Activated CD4-positive, CD25-positive, alpha-beta regulatory T cell treated with anti-CD3 and anti-CD28 coated beads, Interleukin-2, amount 50 U/mL, for 72 hours (primary cell): ENCODE data around the gene GRAP2.

Experiments
- DNase-seq: peaks from one replicate; pipeline ENCODE4 v3.0.0; 2021

GRAP2 gene

DNA sequence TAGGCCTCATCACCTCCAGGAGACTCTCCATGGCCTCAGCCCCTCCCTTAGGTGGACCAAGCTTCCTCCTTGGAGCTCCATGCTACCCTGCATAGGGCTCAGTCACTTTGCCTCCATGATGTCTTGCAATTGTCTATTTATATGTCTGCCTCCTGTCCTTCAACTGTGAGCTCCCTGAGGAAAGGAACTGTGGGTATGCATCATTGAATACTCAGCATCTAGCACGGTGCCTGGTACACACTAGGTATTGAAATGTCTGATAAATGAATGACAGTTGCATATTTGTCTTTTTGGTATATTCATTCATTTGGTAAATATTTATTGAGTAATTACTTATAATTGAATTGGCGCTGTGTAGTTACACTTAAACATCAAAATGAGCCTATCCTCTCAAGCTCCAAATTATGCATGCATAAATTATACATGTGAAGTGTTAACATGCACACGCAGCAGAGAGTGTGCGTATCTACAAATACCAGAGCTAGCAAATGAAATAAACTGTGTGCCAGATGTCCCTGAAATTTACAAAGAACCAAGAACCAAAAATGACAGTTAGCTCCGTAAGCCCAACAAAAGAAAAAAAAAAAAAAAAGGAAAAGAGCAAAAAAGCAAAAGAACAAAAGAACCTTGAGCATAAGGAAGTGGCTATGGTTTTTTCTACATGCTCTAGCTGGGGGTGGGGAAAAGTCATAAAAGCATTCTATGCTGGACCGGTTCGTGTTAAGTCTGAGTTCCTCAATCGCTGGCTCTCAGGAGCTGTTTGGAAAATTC, 25.2 kb downstream of the GRAP2 start:
- DNase-seq = no peak

- no peak for DNase-seq
Measured at GRCh38 chr22:39926753-39927152, 25.9 kb downstream of the GRAP2 start.

DNA sequence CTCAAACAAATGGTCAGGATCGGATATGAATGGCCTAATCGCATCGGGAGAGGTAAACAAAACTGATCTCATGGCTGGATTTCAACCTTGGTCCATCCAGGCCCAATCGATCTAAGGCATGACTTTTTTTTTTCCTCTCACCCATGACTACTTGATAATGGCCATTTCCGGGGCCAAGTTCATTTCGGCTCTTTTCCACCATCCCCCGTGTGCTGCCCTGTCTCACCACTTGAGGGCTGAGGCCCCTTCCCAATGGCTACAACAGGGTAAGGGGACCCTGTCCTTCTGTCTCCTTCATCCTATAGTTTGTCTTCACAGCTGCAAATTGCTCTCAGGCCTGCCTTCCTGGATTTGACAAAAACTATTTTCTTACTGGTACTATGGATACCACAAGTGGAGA, 26.7 kb downstream of the GRAP2 start:
- no peak for DNase-seq

DNA sequence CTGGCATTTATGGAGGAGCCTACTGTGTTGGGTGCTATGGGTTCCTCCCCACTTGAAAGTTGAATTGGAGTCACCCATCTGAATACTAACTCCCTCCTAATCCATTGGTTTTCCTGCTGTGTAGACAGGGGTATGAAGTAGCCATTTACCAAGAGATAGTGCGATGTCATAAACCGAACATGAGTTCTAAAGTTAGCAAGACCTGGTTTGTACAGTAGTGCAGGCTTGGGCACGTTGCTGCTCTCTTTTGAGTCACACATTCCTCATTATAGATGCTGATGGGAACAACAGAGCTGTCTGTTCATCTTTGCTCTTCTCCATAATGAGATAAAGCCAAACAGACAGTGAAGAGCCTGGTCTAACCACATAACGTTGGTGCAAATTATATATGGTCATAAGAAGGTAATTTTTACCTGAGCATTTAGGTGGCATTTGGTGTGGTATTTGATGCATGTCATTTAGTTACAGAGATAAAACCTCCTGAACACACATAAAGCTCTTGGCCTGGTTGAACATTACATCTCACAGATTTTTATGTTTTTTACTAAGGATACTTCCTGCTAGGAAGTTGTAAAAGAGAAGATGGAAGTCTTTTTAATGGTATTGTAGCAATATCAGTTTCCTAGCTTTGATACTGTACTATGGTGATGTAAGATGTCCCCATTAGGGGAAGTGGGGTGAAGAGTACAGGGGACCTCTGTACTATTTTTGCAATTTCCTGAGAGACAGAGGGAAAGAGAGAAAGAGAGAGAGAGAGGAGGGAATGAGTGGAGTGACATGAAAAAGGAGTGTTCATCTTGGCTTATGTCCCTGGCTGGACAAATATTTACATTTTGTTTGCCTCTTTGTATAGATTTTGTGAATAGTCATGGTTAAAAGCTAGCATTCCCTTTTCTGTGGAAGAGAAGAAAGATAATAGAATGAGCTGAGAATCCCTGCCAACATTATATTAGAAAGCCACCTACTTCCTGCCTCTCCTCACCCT, 27.9 kb downstream of the GRAP2 start:
- no peak for DNase-seq

DNA sequence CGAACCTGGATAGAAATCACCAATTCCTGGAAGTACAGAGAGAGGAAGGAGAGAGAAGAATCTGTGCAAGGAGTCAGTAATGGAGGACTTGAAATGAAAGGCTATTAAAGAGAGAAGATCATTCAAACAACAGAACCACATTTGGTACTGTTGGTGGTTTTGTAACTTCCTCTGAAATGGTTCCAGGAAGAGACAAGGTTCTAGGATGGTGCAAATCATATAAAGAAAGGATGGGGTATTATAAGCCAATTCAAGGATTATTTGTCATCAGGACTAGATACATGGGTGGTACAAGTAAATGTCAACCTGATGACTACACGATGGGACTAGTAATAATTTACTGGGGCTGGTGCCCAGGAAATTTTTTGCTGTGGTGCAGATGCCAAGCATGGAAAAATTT, 30.4 kb downstream of the GRAP2 start:
- DNase-seq = no peak

GRCh38 chr22:39932166-39932565, 31.3 kb downstream of the GRAP2 start:
- no peak for DNase-seq

DNA sequence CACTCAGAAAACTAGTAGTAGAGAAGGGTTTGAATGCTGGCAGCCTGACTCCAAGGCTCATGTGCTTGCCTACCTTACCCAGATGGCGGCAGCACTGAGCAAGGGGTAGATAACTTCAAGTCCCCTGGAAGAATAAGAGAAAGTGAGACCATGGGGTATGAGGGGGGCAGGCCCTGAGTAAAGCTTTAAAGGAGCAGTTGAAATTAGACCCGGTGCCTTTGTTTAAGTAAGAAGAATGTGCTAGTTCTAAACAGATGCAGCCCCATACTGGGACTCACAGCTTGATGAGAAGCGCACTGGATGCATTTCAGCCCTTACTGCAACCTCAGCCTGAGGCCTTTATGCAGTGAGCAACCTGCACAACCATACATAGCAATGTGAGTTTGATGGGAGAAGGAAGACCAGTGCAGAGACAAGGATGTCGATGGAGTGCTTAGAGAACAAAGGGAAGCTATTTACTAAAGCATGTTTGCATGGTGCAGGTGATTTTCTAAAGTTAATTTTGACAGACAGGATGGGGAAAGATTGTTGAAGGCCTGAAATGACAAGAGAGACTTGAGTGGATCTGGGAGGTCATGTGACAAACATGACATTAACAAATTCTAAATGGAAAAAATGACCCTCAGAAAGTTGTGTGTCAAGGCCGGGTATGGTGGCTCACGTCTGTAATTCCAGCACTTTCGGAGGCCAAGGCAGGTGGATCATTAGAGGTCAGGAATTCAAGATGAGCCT, 32.2 kb downstream of the GRAP2 start:
- DNase-seq = peak; percentile 53

- DNase-seq = peak; percentile 18
Measured at GRCh38 chr22:39933741-39934140, 32.9 kb downstream of the GRAP2 start.

DNA sequence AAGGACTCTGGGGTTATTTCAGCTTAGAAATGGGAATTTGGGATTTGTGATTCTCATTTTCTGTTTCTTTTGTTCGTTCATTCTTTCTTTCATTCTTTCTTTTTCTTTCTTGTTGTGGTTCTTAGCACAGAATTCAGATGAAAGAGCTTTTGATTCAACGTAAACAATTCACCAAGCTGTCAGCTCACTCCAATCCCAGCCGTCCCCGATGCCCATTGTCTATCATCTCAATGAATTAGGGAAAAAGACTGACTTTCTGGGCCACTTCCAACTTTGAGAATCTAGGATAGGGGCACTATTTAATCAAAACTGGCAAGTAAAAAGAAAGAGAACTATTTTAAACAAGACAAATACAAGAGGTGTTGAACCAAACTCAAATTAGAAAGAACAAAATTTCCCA, 34.2 kb downstream of the GRAP2 start:
- DNase-seq = no peak

- no peak for DNase-seq
Measured at GRCh38 chr22:39935612-39936011, 34.7 kb downstream of the GRAP2 start.

- peak; percentile 12 for DNase-seq
Measured at GRCh38 chr22:39936523-39937145, 35.8 kb downstream of the GRAP2 start.

DNA sequence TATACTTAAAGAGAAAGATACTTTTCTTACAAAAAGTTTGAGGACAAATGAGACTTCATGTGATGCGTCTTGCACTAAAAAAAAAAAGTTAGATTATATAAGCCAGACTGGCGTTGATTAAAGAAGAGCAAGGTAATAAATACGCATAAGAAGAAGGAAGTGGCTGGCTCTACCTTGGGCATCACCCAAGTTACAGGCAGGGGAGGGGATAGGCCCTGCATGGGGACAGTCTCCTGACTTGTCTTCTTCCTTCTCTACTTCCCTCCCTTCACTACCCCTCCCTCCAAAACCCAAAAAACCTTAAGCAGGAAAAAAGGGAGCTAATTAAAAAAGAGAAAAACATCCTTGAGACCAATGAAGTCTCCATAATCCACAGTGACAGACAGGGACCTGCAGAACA, 37.0 kb downstream of the GRAP2 start:
- no peak for DNase-seq

GRCh38 chr22:39938509-39939111, 37.7 kb downstream of the GRAP2 start:
- no peak for DNase-seq

DNA sequence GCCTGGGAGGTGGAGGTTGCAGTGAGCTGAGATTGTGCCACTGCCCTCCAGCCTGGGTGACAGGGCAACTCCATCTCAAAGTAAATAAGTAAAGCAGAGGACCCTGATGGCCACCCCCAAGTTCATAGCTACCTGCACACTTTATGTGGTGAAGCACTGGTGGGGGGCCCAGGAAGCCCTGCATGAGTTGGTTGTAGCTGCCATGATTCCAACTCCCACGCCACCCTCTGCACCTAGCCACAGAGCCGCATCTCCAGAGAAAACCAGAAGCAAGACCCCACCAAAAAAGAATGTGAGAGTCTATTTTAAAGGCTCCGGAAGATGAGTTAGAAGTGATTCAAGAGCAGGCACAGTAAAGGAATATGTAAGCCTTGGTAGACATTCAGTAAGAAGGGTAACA, 38.9 kb downstream of the GRAP2 start:
- no peak for DNase-seq

GRCh38 chr22:39940757-39941305, 39.9 kb downstream of the GRAP2 start:
- no peak for DNase-seq

- no peak for DNase-seq
Measured at GRCh38 chr22:39941601-39942000, 40.7 kb downstream of the GRAP2 start.

GRCh38 chr22:39942439-39943230, 41.8 kb downstream of the GRAP2 start:
- no peak for DNase-seq

DNA sequence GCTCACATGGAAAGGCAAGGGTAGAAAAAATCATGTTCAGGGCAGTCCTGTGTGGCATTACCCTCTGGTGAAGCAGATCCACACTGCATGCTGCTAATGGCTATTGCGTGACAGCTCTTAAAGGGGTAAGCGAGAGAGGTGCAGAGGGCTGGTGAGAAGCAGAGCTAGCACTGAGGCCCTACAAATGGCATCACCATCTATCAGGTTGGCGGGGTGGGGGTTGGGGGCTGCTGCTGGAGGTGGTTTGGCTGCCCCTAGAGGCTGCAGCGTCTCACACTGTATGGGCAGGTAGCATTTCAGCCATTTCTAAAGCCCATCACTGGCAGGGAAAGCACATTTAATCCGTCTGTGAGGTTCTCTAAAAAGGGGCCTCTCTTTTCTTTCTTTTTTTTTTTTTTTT, 42.5 kb downstream of the GRAP2 start:
- no peak for DNase-seq

- no peak for DNase-seq
Measured at GRCh38 chr22:39943953-39944872, 43.3 kb downstream of the GRAP2 start.

DNA sequence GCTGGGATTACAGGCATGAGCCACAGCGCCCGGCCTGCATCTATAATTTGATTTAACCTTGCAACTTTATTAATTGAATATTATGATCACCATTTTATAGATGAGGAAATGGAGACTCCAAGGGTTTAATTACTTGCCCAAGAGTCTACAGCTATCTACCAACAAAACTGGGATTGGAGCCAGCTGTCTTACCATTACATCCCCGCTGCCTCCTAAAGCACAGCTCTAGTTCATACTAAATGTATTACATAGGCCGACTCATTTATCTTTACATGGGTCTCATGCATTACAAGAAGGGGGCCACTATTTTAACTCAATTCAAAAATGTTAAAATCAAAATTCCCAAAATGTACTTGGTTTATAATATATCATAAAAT, 45.2 kb downstream of the GRAP2 start:
- no peak for DNase-seq
